Tongue (tissue), 1 donor: ENCODE measurements around the gene KRT2. TPM values are rescaled to one million over a fixed set of nuclear protein-coding genes. Genes with fewer than 3 reads are reported as not detected.

Experiments
- total RNA-seq: library from RNA; depleted of rRNA; stranded (reverse); fragments of >200 nt; gene quantifications from one replicate; pipeline ENCODE4 v1.2.3, GENCODE V29; 2014

KRT2 gene
- total RNA-seq, 1 donor from 2014 or later = not detected

Other genes with a start within 250 kb of the KRT2 start
- not detected for gene KRT82, start 245.9 kb downstream of the KRT2 start, total RNA-seq
- gene KRT75, start 217.8 kb downstream of the KRT2 start, total RNA-seq = 0.21 TPM
- gene KRT6B, start 200.1 kb downstream of the KRT2 start, total RNA-seq = 17.0 TPM
- 19.3 TPM for gene KRT6C, start 178.4 kb downstream of the KRT2 start, total RNA-seq
- gene KRT6A, start 159.0 kb downstream of the KRT2 start, total RNA-seq = 299 TPM
- 1,219 TPM for gene KRT5, start 131.8 kb downstream of the KRT2 start, total RNA-seq
- not detected for gene KRT71, start 99.1 kb downstream of the KRT2 start, total RNA-seq
- 0.10 TPM for gene KRT74, start 78.4 kb downstream of the KRT2 start, total RNA-seq
- gene KRT72, start 50.7 kb downstream of the KRT2 start, total RNA-seq = 0.21 TPM
- not detected for gene KRT73, start 33.7 kb downstream of the KRT2 start, total RNA-seq
- not detected for gene KRT1, start 28.2 kb upstream of the KRT2 start, total RNA-seq
- 0.10 TPM for gene KRT77, start 51.3 kb upstream of the KRT2 start, total RNA-seq
- gene KRT76, start 125.1 kb upstream of the KRT2 start, total RNA-seq = 0.31 TPM
- not detected for gene KRT3, start 143.9 kb upstream of the KRT2 start, total RNA-seq
- gene KRT4, start 161.9 kb upstream of the KRT2 start, total RNA-seq = 420 TPM
- 0.21 TPM for gene KRT79, start 182.1 kb upstream of the KRT2 start, total RNA-seq
- gene KRT78, start 196.8 kb upstream of the KRT2 start, total RNA-seq = 64.7 TPM